HepG2 (cell line): Measurements from ENCODE around the gene GPR37L1. TPM values are rescaled to one million over a fixed set of nuclear protein-coding genes. Genes with fewer than 3 reads are reported as not detected.
"Not testable (repeated sequence)": the region's sequence is repeated elsewhere in the genome, so short reads cannot be mapped to it uniquely, and the experiment has no call there.

ENCODE experiments used
- ATAC-seq: fragments of 200-7000 bp; cut with Tn5 transposase; 3 replicates; pipeline ENCODE4 v1.9.1; 2020; ENCODE audit warnings: mild to moderate bottlenecking, moderate library complexity
- BruUV-seq: library from RNA; stranded (reverse); fragments of 400-500 nt; replicated peaks from 2 replicates; lab custom pipeline; 2021; lab: Mats Ljungman, UMichigan
- CTCF ChIA-PET: fragments of 300-600 bp; formaldehyde crosslinking; extraction: SDS; loops from one replicate; lab custom pipeline; 2021; ENCODE audit warnings: low total read pairs, inconsistent platforms, low intra/inter-chr PET ratio; lab: Yijun Ruan, JAX
- POLR2A ChIA-PET: fragments of 350-600 bp; sonication (Branson Sonifier 250); formaldehyde crosslinking; loops from one replicate; lab custom pipeline; 2020; ENCODE audit warnings: antibody characterized with exemption, inconsistent platforms; lab: Yijun Ruan, JAX
- DNase-seq: peaks from one replicate; pipeline ENCODE4 v3.0.0-alpha.2; 2015; ENCODE audit warnings: low spot score
- FAIRE-seq: peaks from 3 replicates; lab custom pipeline; 2011; peaks lifted over from hg19 to GRCh38; lab: Jason Lieb, UNC
- H2AFZ ChIP-seq: one replicate; pipeline ENCODE4 v1.6.1; 2011; ENCODE audit warnings: low read length, inconsistent platforms
- H3K27ac ChIP-seq: fragments of 300-600 bp; 3 replicates; pipeline ENCODE4 v1.8.0; 2011; ENCODE audit warnings: mixed run types, mild to moderate bottlenecking, mixed read lengths, low read length, inconsistent platforms; ENCODE audit not compliant: insufficient read depth; ENCODE audit errors: extremely low read length
- H3K27me3 ChIP-seq, 2 experiments: fragments of 200-600 bp in 1 of 2; 2 replicates in 1 of 2; 3 replicates in 1 of 2; pipeline versions ENCODE4 v1.6.0 to v1.8.0; 2011; ENCODE audit warnings: low read length in 2 of 2, mild to moderate bottlenecking in 2 of 2, moderate library complexity in 2 of 2, inconsistent platforms in 1 of 2; ENCODE audit not compliant: insufficient read depth in 2 of 2, control insufficient read depth in 1 of 2
- H3K36me3 ChIP-seq, 2 experiments: fragments of 200-600 bp in 1 of 2; replicated peaks in 1 of 2; 2 replicates in 1 of 2; 3 replicates in 1 of 2; pipeline versions ENCODE4 v1.5.1 to v1.8.0; 2011; ENCODE audit warnings: low read length in 2 of 2, inconsistent platforms in 1 of 2; ENCODE audit not compliant: insufficient read depth in 2 of 2, control insufficient read depth in 1 of 2
- H3K4me1 ChIP-seq: 2 replicates; pipeline ENCODE4 v1.5.1; 2012; ENCODE audit warnings: low read length, inconsistent platforms; ENCODE audit not compliant: insufficient read depth
- H3K4me2 ChIP-seq: 2 replicates; pipeline ENCODE4 v1.6.0; 2011; ENCODE audit warnings: low read depth, low read length, inconsistent platforms
- H3K4me3 ChIP-seq, 3 experiments: fragments of 200-600 bp in 1 of 3; sonication (generic), shearing (Covaris generic) in 1 of 3; replicated peaks in 1 of 3; 2 replicates each; pipeline ENCODE4 v1.5.1; 2011 to 2016; ENCODE audit warnings: low read length in 3 of 3, inconsistent platforms in 2 of 3, low read depth in 2 of 3, mild to moderate bottlenecking in 2 of 3, control low read depth in 1 of 3, mixed read lengths in 1 of 3; ENCODE audit not compliant: insufficient read depth in 1 of 3
- H3K79me2 ChIP-seq: one replicate; pipeline ENCODE4 v1.6.1; 2011; ENCODE audit warnings: low read length, inconsistent platforms; ENCODE audit not compliant: insufficient read depth
- H3K9ac ChIP-seq: 2 replicates; pipeline ENCODE4 v1.6.0; 2011; ENCODE audit warnings: mild to moderate bottlenecking, low read depth, low read length, inconsistent platforms; ENCODE audit not compliant: insufficient read depth
- H3K9me3 ChIP-seq: 2 replicates; pipeline ENCODE4 v1.5.1; 2012; ENCODE audit warnings: mild to moderate bottlenecking, low read length
- H4K20me1 ChIP-seq: 2 replicates; pipeline ENCODE4 v1.6.0; 2011; ENCODE audit warnings: inconsistent platforms, mild to moderate bottlenecking, low read length, moderate library complexity; ENCODE audit not compliant: insufficient read depth
- NFYC ChIP-seq: IDR thresholded peaks from 2 replicates; pipeline ENCODE4 v1.6.1; 2016; ENCODE audit warnings: missing genetic modification reagents, missing compliant biosample characterization
- NPAS2 ChIP-seq: sonication (generic); formaldehyde crosslinking; IDR thresholded peaks from 2 replicates; pipeline ENCODE4 v1.8.0; 2022; ENCODE audit warnings: mild to moderate bottlenecking, missing genetic modification reagents, borderline replicate concordance
- TEAD3 ChIP-seq: optimal IDR thresholded peaks from 2 replicates; pipeline ENCODE3; 2016; ENCODE audit warnings: borderline replicate concordance
- ZFP41 ChIP-seq: sonication (generic); formaldehyde crosslinking; IDR thresholded peaks from 2 replicates; pipeline ENCODE4 v1.4.0; 2020; ENCODE audit warnings: mild to moderate bottlenecking, missing genetic modification reagents, borderline replicate concordance
- ZNF430 ChIP-seq: sonication (generic); formaldehyde crosslinking; IDR thresholded peaks from 2 replicates; pipeline ENCODE4 v1.9.0; 2021; ENCODE audit warnings: mild to moderate bottlenecking, missing genetic modification reagents
- WGBS: methylation state at CpG from one replicate; pipeline ENCODE4 v1.1.6; 2017; ENCODE audit warnings: low lambda C conversion rate; 5-methylcytosine and 5-hydroxymethylcytosine counted together
- in situ Hi-C: cut with HindIII; loops from 2 replicates; pipeline ENCODE4 v1.10.0; 2017; ENCODE audit warnings: low pct_unique_long_range_greater_than_20kb; ENCODE audit not compliant: extremely low pct_ligation_motif_present
- intact Hi-C: fragments of 100-400 bp; cut with micrococcal nuclease; formaldehyde crosslinking; loops from one replicate; pipeline ENCODE4 v1.10.0; 2022; ENCODE audit not compliant: unreplicated experiment
- polyA plus RNA-seq, 8 experiments: library from polyadenylated mRNA; depleted of rRNA in 3 of 8; stranded (reverse) in 7 of 8; unstranded in 1 of 8; fragments of >200 nt; fragmentation: Illumina TruSeq in 4 of 8; extraction: Trizol in 4 of 8; gene quantifications; 2 replicates each; pipeline versions ENCODE4 v1.2.1 to v1.2.3, GENCODE V29; 2011 to 2016; ENCODE audit warnings: low read depth in 4 of 8, missing spikeins in 1 of 8, mixed read lengths in 1 of 8; ENCODE audit not compliant: insufficient read depth in 1 of 8
- total RNA-seq, 5 experiments: library from RNA; depleted of rRNA; stranded (reverse); fragments of >200 nt; fragmentation: Illumina TruSeq; extraction: Trizol; gene quantifications; 2 replicates each; pipeline ENCODE4 v1.2.3, GENCODE V29; 2016; ENCODE audit warnings: low read depth in 1 of 5

GPR37L1 gene
- total and polyA plus RNA-seq, 2 of the 13 experiments (the other 11 are each of a cell fraction or from before 2014, with no cell fraction given) = 0.13 TPM; not detected in 1

DNA sequence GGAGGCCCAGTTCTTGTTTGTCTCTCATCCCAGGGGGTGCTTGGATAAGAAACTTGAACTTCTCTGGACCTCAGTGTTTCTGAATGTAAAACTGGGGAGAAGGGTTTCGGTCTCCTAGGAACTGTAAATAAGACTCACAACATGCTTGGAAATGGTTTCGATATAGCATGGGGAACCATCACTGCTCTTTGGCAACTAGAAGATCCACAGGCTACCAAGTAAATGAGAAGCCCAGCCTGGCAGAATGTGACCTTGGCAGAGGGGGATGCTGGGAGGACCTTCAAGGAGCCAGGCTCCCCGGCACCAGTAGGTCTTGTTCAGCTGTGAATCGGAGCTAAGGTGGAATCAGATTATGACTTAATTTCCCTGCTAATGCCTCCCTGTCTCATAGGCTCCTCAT lies 18.1 kb downstream of the GPR37L1 start:
- TF ChIP-seq NPAS2 (CRISPR knock-in tag) = no peak
- no peak for TF ChIP-seq NFYC (CRISPR knock-in tag)
- no peak for TF ChIP-seq ZFP41 (CRISPR knock-in tag)
- TF ChIP-seq TEAD3 (CRISPR knock-in tag) = no peak
- no peak for TF ChIP-seq ZNF430 (CRISPR knock-in tag)
- FAIRE-seq = no peak
- ChIA-PET CTCF (no interaction called here), POLR2A (no interaction called here)
- DNase-seq = no peak
- 96% methylated on average over 2 of the region's 4 CpGs for WGBS
- H4K20me1 ChIP-seq = peaks cover 8% of the 10 kb centered on the region; the same call in 1 of the 2 replicates
- H3K79me2 ChIP-seq = no peaks in the 10 kb centered on the region
- no TSS peak for BruUV-seq
- H3K36me3 ChIP-seq = no peaks in the 10 kb centered on the region; a peak in 1 of 5 replicates
- H3K27ac ChIP-seq = no peak overlapping the region
- in situ Hi-C loops = no loop called here
- ATAC-seq = no peak
- H3K9ac ChIP-seq = no peak overlapping the region
- intact Hi-C loops = no loop called here
- H3K4me3 ChIP-seq = no peak overlapping the region
- no peaks in the 10 kb centered on the region for H3K9me3 ChIP-seq
- H3K4me2 ChIP-seq = no peak overlapping the region
- H2AFZ ChIP-seq = no peak overlapping the region
- peaks cover 0 to 21% of the 10 kb centered on the region in 2 experiments; a peak in 4 of 5 replicates for H3K27me3 ChIP-seq
- peaks cover 28% of the 10 kb centered on the region for H3K4me1 ChIP-seq

DNA sequence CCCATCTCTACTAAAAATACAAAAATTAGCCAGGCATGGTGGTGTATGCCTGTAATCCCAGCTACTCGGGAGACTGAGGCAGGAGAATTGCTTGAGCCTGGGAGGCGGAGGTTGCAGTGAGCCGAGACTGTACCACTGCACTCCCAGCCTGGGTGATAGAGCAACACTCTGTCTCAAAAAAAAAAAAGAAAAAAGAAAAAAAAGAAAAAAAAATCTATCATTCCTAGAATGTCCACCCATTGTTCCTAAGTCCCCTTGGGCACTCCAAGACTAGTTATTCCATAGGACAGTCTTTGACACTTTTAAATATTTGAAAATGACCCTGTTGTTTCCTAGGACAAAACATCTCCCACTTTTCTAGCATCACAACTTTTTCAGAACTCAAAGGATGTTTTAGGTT lies 18.8 kb downstream of the GPR37L1 start:
- ATAC-seq, H3K4me3 ChIP-seq, BruUV-seq, H3K9me3 ChIP-seq, intact Hi-C loops, POLR2A ChIA-PET, CTCF ChIA-PET, H3K4me2 ChIP-seq, H3K36me3 ChIP-seq, H3K9ac ChIP-seq, FAIRE-seq, H4K20me1 ChIP-seq, H3K27ac ChIP-seq, DNase-seq, H3K79me2 ChIP-seq, in situ Hi-C loops, H2AFZ ChIP-seq: not testable (repeated sequence)
- Histone ChIP-seq H3K4me1 (peaks cover 28% of the 10 kb centered on the region), H3K27me3 (peaks cover 0 to 25% of the 10 kb centered on the region in 2 experiments; a peak in 4 of 5 replicates)
- WGBS = 97% methylated on average over 3 of the region's 3 CpGs
